Measurements from ENCODE around the gene SLC38A10. TPM values are rescaled to one million over a fixed set of nuclear protein-coding genes. Genes with fewer than 3 reads are reported as not detected.
A peak's percentile ranks its signal among the peaks of the same experiment; 100 is the strongest.

Gene SLC38A10
- total and polyA plus RNA-seq, 2 of the 13 experiments (the other 11 are each of a cell fraction or from before 2014, with no cell fraction given): 23.4 to 55.8 TPM

DNA sequence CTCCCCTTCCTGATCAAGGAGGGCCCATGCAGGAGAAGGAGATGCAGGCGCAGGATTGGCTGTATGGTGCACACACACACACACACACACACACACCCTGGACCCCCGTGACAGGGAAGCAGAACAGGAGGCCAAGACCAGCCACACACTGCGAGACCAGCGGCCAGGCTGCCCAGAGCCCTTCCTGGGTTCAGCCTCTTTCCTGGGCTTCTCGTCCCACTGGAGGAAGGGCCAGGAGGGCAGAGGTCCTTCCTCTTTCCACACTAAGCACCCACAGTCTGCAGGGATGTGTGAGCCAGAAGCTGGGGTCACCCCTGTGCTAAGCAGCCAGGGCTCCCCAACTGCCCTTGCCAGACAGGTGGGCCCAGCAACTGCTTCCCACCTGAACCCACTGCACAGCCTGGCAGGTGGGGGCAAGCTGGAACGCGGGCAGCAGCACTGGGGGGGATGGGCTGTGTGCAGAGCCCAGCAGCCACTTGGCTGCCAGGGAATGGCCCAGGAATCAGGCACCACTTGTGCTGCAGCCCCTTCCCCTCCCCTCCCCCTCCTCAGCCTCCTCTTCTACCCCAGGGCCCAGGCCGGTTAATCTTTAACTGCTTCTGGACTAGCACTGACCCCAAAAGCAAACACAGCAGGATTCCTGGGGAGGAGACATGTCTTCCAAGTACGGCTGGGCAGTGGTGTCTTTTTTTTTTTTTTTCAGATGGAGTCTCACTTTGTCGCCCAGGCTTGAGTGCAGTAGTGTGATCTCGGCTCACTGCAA, 44.6 kb upstream of the SLC38A10 start (continued):
- TF ChIP-seq SIN3A (IDR thresholded peaks at IDR 0.05; ENCODE audit: borderline replicate concordance, low read depth, low read length) (peak; percentile 55; the same call in 1 of the 2 replicates), JDP2 (CRISPR knock-in tag; IDR thresholded peaks at IDR 0.05; ENCODE audit: borderline replicate concordance) (no peak), ZNF652 (CRISPR knock-in tag; IDR thresholded peaks at IDR 0.05; ENCODE audit: borderline replicate concordance, low read depth) (peak; percentile 32; the same call in 1 of the 2 replicates), MIER2 (CRISPR knock-in tag; IDR thresholded peaks at IDR 0.05) (no peak), ZNF251 (CRISPR knock-in tag; IDR thresholded peaks at IDR 0.05) (no peak), LCORL (IDR thresholded peaks at IDR 0.05) (no peak), LCORL (CRISPR knock-in tag; IDR thresholded peaks at IDR 0.05) (no peak), ZSCAN22 (CRISPR knock-in tag; IDR thresholded peaks at IDR 0.05) (no peak), KDM5A (IDR thresholded peaks at IDR 0.05; ENCODE audit: borderline replicate concordance, low read length) (no peak), ZNF83 (CRISPR knock-in tag; IDR thresholded peaks at IDR 0.05; ENCODE audit: borderline replicate concordance) (no peak), ZNF710 (CRISPR knock-in tag; IDR thresholded peaks at IDR 0.05; ENCODE audit: borderline replicate concordance) (peak; percentile 15; the same call in 1 of the 2 replicates), ZNF501 (CRISPR knock-in tag; IDR thresholded peaks at IDR 0.05) (no peak), NR2C2 (CRISPR knock-in tag; IDR thresholded peaks at IDR 0.05; ENCODE audit: borderline replicate concordance) (peak; percentile 64), ATM (IDR thresholded peaks at IDR 0.05; ENCODE audit: borderline replicate concordance) (no peak), ZNF724P (CRISPR knock-in tag; IDR thresholded peaks at IDR 0.05; ENCODE audit: borderline replicate concordance) (no peak), DPF2 (CRISPR knock-in tag; IDR thresholded peaks at IDR 0.05; ENCODE audit: borderline replicate concordance, low read depth) (0 out of 2 replicates have a peak, but pooled peaks have one; percentile 25), DNMT1 (CRISPR knock-in tag; IDR thresholded peaks at IDR 0.05) (no peak), E2F2 (CRISPR knock-in tag; IDR thresholded peaks at IDR 0.05; ENCODE audit: borderline replicate concordance) (no peak), KMT2B (CRISPR knock-in tag; IDR thresholded peaks at IDR 0.05) (no peak), MYC (CRISPR knock-in tag; IDR thresholded peaks at IDR 0.05; ENCODE audit: borderline replicate concordance) (peak; percentile 50; the same call in 1 of the 2 replicates), RARA (CRISPR knock-in tag; IDR thresholded peaks at IDR 0.05) (peak; percentile 99)
- TF ChIP-seq, protein P1, sequence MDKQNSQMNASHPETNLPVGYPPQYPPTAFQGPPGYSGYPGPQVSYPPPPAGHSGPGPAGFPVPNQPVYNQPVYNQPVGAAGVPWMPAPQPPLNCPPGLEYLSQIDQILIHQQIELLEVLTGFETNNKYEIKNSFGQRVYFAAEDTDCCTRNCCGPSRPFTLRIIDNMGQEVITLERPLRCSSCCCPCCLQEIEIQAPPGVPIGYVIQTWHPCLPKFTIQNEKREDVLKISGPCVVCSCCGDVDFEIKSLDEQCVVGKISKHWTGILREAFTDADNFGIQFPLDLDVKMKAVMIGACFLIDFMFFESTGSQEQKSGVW (CRISPR knock-in tag; IDR thresholded peaks at IDR 0.05; ENCODE audit: borderline replicate concordance): no peak
- TF ChIP-seq, protein P2, sequence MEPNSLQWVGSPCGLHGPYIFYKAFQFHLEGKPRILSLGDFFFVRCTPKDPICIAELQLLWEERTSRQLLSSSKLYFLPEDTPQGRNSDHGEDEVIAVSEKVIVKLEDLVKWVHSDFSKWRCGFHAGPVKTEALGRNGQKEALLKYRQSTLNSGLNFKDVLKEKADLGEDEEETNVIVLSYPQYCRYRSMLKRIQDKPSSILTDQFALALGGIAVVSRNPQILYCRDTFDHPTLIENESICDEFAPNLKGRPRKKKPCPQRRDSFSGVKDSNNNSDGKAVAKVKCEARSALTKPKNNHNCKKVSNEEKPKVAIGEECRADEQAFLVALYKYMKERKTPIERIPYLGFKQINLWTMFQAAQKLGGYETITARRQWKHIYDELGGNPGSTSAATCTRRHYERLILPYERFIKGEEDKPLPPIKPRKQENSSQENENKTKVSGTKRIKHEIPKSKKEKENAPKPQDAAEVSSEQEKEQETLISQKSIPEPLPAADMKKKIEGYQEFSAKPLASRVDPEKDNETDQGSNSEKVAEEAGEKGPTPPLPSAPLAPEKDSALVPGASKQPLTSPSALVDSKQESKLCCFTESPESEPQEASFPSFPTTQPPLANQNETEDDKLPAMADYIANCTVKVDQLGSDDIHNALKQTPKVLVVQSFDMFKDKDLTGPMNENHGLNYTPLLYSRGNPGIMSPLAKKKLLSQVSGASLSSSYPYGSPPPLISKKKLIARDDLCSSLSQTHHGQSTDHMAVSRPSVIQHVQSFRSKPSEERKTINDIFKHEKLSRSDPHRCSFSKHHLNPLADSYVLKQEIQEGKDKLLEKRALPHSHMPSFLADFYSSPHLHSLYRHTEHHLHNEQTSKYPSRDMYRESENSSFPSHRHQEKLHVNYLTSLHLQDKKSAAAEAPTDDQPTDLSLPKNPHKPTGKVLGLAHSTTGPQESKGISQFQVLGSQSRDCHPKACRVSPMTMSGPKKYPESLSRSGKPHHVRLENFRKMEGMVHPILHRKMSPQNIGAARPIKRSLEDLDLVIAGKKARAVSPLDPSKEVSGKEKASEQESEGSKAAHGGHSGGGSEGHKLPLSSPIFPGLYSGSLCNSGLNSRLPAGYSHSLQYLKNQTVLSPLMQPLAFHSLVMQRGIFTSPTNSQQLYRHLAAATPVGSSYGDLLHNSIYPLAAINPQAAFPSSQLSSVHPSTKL (CRISPR knock-in tag; IDR thresholded peaks at IDR 0.05): peak; percentile 3; the same call in 1 of the 2 replicates

Measured in HepG2 (cell line).